Colon (tissue), 2 donors: ENCODE data around the gene HKDC1.
A peak's percentile ranks its signal among the peaks of the same experiment; 100 is the strongest.
"Not testable (repeated sequence)": the region's sequence is repeated elsewhere in the genome, so short reads cannot be mapped to it uniquely, and the experiment has no call there.

Experiments used
- FAIRE-seq: peaks from 2 replicates; lab custom pipeline; 2012; peaks lifted over from hg19 to GRCh38; lab: Jason Lieb, UNC
- donor health status: control.
- donor health status: control.

Gene HKDC1

DNA sequence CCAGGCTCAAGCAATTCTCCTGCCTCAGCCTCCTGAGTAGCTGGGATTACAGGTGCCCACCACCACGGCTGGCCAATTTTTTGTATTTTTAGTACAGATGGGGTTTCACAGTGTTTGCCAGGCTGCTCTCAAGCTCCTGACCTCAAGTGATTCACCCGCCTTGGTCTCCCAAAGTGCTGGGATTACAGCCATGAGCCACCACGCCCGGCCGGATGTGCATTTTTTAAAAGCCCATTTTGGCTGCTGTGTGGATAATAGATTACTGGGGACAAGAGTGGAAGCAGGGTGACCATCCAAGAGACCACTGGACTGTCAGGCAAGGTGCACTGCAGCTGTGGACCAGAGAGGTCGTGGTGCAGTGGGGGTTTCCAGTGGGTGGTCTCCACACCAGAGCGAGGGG is 21.4 kb downstream of the HKDC1 start:
- no peak for FAIRE-seq

DNA sequence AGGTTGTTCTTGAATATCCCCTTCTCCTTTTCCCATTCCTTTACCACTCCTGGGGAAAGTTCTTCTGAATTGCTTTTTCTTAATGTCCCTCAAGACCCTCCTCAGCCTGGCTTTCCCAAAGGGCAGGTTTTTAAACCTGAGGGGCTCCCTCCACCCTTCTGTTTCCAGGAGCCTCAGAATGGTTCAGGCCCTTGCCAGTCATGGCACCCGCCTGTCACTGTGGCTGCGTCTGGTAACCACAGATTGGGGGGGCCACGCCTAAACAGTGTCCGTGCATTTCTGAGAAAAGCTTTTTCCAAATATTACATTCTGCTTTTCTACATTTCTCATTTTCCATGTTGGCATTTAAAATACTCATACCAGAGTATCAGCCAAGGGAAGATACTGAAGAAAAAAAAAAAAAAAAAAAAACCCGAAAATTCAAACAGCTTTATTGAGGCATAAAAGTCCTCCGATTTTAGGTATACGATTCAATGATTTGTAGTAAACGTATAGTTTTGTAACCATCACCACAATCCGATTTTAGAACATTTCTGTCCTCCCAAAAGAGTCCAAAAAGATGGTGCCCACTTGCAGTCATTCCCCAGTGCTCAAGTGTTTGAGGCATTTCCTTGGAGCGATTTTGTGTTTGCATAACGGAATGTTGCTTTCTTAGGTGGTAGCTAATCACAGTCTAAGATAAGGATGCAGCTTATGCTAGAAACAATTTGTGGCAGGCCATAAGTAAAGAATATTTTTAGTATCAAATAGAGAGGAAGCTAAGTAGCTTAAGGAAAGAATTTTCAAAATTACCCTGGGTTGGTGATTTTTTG is 22.1 kb downstream of the HKDC1 start:
- FAIRE-seq = no peak

DNA sequence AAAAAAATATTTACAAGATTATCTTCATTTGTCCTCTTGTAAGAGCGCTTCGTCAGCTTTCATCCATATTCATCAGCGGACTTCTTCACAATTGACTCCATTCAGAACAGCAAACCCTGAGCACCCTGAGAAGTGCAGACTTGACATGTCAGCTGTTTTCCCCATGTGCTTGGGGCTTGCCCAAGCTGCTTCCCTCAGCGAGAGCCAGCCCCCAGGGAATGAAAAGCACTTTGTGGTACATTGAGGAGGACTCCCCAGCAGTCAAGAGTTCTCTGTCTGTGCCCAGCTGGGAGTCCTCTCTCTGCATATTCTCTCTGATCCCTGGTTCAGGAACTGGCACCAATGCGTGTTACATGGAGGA is 22.7 kb downstream of the HKDC1 start:
- no peak for FAIRE-seq

DNA sequence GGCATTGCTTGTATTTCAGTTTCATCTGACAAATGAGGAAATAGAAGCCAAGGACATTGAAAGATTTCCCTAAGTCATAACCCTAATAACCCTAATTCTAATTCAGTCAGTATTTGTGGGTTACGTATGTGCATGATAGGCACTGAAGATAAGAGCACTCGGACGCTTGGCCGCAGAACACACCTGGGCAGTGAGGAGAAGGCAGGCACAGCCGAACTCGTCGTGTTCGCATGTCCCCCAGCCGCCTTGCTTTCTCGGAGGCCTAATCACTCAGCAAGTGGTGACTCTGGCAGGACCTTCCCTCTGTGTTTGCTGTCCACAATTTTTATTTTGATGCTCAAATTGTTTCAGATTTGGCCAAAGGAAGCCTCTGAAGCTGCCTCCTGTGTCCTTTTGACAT is 23.7 kb downstream of the HKDC1 start:
- no peak for FAIRE-seq

DNA sequence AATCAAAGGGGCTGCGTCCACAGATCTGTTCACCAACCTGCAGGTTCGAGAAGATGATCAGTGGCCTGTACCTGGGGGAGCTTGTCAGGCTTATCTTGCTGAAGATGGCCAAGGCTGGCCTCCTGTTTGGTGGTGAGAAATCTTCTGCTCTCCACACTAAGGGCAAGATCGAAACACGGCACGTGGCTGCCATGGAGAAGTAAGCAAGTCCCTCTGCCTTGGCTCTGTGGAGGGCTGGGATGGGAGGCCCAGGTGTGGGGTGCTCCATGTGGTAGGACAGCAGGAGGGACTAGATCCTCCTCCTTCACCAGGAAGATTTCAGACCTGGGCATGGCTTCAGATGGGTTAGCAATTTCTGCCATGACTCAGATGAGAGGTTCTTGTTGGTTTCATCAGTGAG is 25.9 kb downstream of the HKDC1 start:
- FAIRE-seq = no peak

DNA sequence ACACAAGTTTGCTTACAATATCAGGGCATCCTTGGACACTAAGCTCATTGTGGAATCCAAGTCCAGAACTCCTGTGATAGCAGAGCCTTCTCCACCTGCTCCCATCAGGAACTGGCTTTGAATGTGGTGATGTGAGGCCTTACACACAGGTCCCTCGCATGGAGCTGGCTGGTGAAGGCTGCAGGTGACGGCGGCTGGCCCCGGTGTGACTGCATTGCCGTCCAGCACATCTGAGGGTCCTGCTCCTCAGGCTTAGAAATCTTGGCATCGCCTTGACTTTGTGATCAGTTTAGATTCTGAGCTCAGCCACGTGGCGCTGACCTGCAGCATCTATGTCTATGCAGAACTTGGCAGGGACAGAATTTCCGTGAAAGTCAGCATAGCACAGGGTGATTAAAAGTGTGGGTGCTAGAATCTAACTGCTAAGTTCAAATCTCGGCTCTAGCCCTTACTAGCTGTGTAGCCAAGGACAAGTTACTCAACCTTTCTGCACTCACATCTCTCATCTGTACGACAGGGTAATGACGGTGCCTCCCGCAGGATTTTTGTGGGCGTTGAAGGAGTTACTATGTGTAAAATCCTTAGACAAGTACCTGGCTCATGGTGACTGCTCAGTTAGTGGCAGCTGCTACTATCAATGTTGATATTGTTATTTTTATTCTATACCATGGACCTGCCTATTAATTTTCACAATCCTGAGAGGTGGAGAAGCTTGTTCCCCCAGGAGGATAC is 26.6 kb downstream of the HKDC1 start:
- no peak for FAIRE-seq

DNA sequence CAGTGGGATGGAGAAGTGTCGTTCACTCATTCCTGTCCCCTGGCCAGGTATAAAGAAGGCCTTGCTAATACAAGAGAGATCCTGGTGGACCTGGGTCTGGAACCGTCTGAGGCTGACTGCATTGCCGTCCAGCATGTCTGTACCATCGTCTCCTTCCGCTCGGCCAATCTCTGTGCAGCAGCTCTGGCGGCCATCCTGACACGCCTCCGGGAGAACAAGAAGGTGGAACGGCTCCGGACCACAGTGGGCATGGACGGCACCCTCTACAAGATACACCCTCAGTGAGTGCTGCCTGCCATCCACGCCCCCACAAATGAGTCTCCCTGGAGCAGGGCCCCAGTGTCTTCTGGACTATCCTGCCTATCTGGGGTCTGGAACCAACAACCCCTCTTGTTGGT is 27.2 kb downstream of the HKDC1 start:
- no peak for FAIRE-seq

DNA sequence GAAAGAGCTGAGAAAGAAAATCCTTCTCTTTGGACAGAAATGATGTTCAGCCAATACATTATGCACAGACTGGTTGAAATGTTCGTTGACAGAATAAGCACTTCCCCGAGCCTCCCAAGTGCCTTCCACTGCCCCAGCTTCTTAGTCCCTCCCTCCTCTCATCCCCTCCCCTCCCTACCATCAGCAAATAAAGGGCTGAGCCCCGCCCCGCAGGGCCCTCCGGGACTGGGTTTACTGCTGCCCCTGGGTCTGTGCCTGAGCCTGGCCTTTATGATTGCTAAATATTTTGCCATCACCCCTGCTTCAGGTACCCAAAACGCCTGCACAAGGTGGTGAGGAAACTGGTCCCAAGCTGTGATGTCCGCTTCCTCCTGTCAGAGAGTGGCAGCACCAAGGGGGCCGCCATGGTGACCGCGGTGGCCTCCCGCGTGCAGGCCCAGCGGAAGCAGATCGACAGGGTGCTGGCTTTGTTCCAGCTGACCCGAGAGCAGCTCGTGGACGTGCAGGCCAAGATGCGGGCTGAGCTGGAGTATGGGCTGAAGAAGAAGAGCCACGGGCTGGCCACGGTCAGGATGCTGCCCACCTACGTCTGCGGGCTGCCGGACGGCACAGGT is 28.1 kb downstream of the HKDC1 start:
- FAIRE-seq = no peak

DNA sequence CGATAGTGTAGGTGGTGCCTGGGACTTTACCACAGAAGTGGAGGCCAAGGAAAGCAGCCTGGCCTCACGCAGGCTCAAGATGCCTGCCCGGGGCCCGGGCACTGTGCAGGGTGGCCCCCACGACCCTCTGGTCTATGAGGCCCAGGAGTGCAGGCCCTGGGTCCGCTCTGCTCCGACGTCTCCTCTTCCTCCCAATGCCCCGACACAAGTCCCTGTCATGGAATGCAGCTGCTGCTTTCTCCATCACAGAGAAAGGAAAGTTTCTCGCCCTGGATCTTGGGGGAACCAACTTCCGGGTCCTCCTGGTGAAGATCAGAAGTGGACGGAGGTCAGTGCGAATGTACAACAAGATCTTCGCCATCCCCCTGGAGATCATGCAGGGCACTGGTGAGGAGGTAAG is 29.9 kb downstream of the HKDC1 start:
- FAIRE-seq = no peak

DNA sequence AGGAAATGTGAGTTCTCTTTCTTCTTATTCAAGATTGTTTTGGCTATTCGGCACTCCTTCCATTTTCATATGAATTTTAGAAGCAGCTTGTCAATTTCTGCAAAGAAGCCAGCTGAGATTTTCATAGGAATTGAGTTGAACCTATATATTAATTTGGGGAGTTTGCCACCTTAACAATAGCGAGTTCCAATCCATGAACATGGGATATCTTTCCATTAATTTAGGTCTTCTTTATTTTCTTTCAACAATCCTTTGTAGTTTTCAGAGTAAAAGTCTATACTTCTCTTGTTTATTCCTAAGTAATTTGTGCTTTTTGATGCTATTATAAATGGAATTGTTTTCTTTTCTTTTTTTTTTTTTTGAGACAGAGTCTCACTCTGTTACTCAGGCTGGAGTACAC is 31.3 kb downstream of the HKDC1 start:
- FAIRE-seq = not testable (repeated sequence)

DNA sequence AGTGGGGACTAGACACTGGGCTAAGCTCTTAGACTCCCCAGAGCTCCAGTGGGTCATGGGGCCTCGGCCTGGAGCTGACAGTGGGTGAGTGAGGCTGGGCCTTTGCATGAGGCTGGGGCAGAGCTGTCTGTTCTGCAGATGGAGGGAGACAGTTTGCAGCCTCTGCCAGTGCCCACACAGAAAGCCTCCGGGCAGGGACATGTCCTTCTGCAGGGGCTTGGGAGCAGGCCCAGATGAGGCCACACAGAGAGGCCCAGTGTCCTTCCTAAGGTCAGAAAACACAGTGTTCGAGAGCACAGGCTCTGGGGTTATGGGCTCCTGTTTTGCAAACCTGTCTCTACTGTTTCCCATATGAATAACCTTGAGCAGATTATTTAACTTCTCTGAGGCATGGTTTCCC is 33.0 kb downstream of the HKDC1 start:
- FAIRE-seq = no peak

DNA sequence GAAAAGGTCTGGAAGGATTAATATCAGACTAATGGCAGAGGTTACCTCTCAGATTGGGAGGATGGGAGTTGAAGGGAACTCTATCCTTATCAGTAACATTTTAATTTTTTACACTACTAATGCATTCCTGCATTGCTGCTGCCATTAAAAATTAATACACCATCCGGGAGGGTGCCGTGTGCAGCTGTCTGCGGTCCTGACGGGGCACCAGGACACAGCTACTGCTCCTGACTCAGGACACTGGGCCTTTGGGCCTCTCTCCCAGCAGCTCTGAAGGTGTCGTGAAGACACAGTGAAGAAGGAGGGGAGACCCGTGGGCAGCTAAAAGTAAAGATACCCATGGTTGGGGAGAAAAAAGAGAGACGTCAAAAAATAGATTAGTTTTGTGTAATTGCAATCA is 34.7 kb downstream of the HKDC1 start:
- FAIRE-seq = no peak

DNA sequence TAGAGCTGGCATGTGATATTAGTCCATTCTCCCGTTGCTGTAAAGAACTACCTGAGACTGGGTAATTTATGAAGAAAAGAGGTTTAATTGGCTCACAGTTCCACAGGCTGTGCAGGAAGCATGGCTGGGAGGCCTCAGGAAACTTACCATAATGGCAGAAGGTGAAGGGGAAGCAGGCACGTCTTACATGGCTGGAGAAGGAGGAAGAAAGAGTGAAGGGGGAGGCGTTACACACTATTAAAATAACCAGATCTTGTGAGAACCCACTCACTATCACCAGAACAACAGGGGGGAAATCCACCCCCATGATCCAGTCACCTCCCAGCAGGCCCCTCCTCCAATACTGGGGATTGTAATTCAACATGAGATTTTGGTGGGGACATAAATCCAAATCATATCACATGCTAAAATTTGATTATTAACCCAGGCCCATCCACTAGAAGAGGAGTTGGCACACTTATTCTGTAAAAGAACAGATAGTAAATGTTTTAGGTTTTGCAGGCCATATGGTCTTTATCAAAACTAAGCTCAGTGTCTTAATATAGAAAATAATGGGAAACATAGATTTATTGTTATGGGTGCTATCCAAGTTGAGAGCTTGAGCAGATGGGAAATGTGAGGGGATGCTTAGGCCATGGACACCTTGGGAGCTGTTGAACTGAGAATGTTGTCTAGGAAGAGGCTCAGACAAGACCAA is 39.6 kb downstream of the HKDC1 start:
- no peak for FAIRE-seq

DNA sequence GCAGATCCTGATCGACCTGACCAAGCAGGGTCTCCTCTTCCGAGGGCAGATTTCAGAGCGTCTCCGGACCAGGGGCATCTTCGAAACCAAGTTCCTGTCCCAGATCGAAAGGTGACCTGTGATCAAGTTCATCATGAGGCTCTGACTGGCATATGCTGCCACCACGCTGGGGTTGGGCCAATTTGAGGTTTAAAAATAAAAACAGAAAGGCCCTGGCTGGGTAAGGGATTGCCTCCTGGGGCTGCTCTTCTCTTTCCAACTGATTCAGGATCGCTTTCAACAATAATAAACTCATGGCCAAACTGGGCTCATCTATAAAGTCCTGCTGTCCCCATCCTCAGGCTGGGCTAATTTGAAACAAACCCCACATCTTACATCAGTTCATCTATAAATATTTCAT is 41.1 kb downstream of the HKDC1 start:
- FAIRE-seq = no peak

DNA sequence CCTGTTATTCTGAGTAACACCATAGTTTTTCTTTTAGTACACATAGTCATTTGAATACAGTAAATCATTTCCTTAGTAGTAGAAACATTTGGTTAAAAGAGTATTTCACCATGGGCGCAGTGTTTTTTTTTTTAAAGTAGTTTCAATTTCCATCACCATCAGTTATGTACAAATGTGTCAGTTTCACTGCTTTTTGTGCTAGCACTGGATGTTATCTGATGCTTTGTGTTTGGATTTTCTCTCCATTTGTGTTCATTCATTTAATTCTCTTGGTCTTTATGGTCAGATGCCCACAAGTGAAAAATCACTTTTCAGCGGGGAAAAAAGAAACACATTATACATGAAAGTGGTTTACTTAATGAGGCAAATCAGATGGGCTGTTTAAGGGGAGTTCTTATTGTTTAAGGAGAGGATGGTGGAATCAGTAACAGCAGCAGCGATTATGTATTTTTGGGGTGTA is 42.2 kb downstream of the HKDC1 start:
- no peak for FAIRE-seq

DNA sequence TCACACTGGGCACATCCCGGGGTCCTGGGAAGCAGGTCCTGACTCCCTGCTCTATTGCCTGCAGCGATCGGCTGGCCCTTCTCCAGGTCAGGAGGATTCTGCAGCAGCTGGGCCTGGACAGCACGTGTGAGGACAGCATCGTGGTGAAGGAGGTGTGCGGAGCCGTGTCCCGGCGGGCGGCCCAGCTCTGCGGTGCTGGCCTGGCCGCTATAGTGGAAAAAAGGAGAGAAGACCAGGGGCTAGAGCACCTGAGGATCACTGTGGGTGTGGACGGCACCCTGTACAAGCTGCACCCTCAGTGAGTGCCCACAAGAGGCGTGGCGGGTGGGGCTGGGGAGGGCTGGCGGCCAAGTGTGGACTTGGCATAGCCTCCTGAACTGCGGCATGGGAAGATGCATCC is 45.4 kb downstream of the HKDC1 start:
- no peak for FAIRE-seq

DNA sequence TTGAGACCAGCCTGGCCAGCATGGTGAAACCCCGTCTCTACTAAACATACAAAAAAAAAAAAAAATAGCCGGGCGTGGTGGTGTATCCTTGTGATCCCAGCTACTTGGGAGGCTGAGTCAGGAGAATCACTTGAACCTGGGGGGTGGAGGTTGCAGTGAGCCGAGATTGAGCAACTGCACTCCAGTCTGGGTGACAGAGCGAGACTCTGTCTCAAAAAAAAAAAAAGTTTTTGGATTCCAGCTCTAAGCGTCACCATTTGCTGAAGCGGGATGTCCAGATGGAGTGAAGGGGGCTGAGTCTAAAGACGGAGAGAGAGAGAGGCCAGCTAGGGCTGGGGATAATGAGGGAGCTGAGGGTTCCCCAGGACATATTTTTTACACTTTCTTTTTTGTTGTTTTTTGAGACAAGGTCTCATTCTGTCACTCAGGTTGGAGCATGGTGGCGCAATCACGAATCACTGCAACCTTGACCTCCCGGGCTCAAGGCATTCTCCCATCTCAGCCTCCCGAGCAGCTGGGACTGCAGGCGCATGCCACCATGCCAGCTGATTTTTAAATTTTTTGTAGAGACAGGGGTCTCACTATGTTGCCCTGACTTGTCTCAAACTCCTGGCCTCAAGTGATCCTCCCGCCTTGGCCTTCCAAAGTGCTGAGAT is 48.8 kb downstream of the HKDC1 start:
- FAIRE-seq = no peak

DNA sequence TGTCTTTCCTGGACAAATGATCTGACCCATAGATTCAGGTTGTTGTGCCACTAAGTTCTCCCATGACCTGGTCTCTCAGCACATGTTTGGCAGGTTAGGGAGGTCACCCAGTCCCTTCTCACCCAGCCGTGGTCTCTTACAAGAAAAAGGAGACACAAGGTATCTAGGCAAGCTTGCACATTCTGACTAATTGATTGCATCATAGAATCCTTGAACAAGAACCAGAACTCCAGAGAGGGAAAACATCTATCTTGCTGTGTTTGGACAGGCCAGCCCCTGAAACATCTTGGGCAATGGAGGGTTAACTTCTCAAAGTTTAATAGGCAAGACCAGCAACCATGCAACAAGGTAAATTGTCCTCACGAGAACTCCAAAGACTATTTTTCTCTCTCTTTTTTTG is 49.6 kb downstream of the HKDC1 start:
- FAIRE-seq = no peak

DNA sequence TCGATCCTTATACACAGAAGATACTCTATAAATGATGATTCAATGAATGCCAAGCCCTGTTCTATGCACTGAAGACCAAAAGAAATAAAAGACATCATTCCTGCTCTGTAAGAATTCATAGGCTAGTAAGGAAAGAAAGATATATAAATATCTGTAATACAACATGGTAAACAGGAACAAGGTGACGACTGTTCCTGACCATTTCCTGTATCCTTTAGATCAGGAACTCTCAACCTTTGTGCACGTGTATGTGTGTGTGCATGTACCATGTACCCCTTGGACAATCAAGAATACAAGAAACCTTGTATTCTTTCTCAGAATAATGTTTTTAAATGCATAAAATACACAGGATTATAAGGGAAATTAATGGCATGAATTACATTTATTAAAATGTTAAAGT is 50.9 kb downstream of the HKDC1 start:
- FAIRE-seq = no peak

DNA sequence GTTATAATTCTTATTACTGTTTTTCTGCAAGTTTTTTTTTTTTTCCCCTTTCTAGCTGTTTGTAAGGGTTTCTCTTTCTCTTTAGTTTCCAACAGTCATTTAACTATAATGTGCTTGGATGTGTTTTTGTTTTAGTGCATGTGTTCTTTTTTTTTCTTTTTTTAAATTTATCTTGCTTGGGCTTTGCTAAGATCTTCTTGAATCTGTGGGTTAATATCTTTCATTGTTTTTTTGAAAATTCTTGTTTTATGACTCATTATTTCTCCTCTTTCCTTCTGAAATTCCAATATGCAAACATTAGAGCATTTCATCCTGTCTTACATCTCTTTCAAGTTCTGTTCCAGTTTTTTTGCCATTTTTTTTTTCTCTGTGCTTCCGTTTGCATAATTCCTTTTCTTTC is 52.5 kb downstream of the HKDC1 start:
- FAIRE-seq = no peak

DNA sequence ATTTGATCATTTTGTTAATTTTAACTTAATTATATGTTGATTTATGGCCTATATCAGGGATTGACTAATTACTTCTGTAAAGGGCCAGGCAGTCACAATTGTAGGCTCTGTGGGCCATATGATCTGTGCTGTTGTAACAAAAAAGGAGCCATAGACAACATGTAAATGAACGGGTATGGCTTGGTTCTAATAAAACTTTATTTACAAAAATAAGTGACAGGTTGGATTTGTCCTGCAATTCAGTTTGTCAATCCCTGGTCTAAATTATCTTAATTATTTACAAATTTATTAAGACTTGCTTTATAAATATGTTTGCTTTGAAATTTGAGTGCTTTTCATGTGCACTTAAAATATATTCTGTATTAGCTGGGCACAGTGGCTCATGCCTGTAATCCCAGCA is 55.3 kb downstream of the HKDC1 start:
- FAIRE-seq = no peak

DNA sequence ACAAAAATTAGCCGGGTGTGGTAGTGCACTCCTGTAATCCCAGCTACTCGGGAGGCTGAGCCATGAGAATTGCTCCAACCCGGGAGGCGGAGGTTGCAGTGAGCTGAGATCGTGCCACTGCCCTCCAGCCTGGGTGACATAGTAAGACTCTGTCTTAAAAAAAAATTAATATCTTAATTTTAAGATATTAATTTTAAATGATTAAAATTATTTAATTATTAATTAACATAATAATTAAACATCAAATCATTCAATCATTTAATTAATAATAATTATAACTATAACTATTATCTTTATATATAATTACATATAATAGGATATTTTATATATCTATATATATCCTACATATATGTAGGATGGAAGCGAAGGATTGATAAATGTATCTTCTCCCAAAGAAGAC is 56.4 kb downstream of the HKDC1 start:
- peak; percentile 14 for FAIRE-seq
